Prostate gland (tissue), 2 donors: ENCODE data around the gene LIMS2.

Experiments used
- POLR2A ChIP-seq: fragments of 450-650 bp; IDR thresholded peaks from one replicate; pipeline ENCODE4 v1.6.1; 2016; ENCODE audit warnings: antibody characterized with exemption, mild to moderate bottlenecking
- TF ChIP-seq, protein P1 (sequence below), 4 experiments: fragments of 200-600 bp in 2 of 4; fragments of 450-650 bp in 2 of 4; sonication (generic) in 2 of 4; IDR thresholded peaks; 1 replicate in 3 of 4; 2 replicates in 1 of 4; pipeline ENCODE4 v1.5.1; 2016 to 2019; ENCODE audit warnings: antibody characterized with exemption in 4 of 4, mild to moderate bottlenecking in 2 of 4, moderate library complexity in 2 of 4

GRCh38 chr2:127654084-127654837 lies 21.1 kb downstream of the LIMS2 start:
- TF ChIP-seq, protein P1, sequence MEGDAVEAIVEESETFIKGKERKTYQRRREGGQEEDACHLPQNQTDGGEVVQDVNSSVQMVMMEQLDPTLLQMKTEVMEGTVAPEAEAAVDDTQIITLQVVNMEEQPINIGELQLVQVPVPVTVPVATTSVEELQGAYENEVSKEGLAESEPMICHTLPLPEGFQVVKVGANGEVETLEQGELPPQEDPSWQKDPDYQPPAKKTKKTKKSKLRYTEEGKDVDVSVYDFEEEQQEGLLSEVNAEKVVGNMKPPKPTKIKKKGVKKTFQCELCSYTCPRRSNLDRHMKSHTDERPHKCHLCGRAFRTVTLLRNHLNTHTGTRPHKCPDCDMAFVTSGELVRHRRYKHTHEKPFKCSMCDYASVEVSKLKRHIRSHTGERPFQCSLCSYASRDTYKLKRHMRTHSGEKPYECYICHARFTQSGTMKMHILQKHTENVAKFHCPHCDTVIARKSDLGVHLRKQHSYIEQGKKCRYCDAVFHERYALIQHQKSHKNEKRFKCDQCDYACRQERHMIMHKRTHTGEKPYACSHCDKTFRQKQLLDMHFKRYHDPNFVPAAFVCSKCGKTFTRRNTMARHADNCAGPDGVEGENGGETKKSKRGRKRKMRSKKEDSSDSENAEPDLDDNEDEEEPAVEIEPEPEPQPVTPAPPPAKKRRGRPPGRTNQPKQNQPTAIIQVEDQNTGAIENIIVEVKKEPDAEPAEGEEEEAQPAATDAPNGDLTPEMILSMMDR (IDR thresholded peaks at IDR 0.05): no peak
- no peak for TF ChIP-seq POLR2A
